Mesendoderm (in vitro differentiated cells): ENCODE results near the gene ARID3A.
A peak's percentile ranks its signal among the peaks of the same experiment; 100 is the strongest.

Experiments used
- DNase-seq: peaks from one replicate; pipeline ENCODE4 v3.0.0; 2013
- H2AK5ac ChIP-seq: 2 replicates; pipeline ENCODE4 v1.6.1; 2013; ENCODE audit warnings: low read length, inconsistent platforms
- H2BK120ac ChIP-seq: 2 replicates; pipeline ENCODE4 v1.6.1; 2013; ENCODE audit warnings: low read depth, mild to moderate bottlenecking, low read length, moderate library complexity, mixed read lengths
- H2BK15ac ChIP-seq: replicated peaks from 2 replicates; pipeline ENCODE4 v1.6.1; 2013; ENCODE audit warnings: low read depth, mild to moderate bottlenecking, moderate library complexity
- H2BK5ac ChIP-seq: 2 replicates; pipeline ENCODE4 v1.6.1; 2013; ENCODE audit warnings: low read length, inconsistent platforms
- H3K18ac ChIP-seq: 2 replicates; pipeline ENCODE4 v1.6.1; 2013; ENCODE audit warnings: mild to moderate bottlenecking, low read length, mixed read lengths
- H3K23ac ChIP-seq: one replicate; pipeline ENCODE4 v1.6.1; 2013; ENCODE audit warnings: low read length
- H3K27ac ChIP-seq: 2 replicates; pipeline ENCODE4 v1.5.1; 2013; ENCODE audit warnings: low read depth, mild to moderate bottlenecking, inconsistent platforms, low read length, moderate library complexity
- H3K27me3 ChIP-seq: 2 replicates; pipeline ENCODE4 v1.6.1; 2013; ENCODE audit warnings: low read length, control low read depth, mild to moderate bottlenecking, inconsistent platforms; ENCODE audit not compliant: insufficient read depth, poor library complexity
- H3K36me3 ChIP-seq: 2 replicates; pipeline ENCODE4 v1.6.1; 2013; ENCODE audit warnings: low read length, inconsistent platforms; ENCODE audit not compliant: control insufficient read depth, insufficient read depth
- H3K4ac ChIP-seq: one replicate; pipeline ENCODE4 v1.6.1; 2013; ENCODE audit warnings: low read depth, mild to moderate bottlenecking, low read length, moderate library complexity
- H3K4me1 ChIP-seq: 2 replicates; pipeline ENCODE4 v1.6.1; 2013; ENCODE audit warnings: low read depth, low read length, inconsistent platforms; ENCODE audit not compliant: control insufficient read depth
- H3K4me2 ChIP-seq: 2 replicates; pipeline ENCODE4 v1.6.1; 2013; ENCODE audit warnings: low read length
- H3K4me3 ChIP-seq: 2 replicates; pipeline ENCODE4 v1.5.1; 2013; ENCODE audit warnings: mild to moderate bottlenecking, low read length
- H3K56ac ChIP-seq: one replicate; pipeline ENCODE4 v1.6.1; 2013; ENCODE audit warnings: low read length
- H3K79me1 ChIP-seq: 2 replicates; pipeline ENCODE4 v1.6.1; 2013; ENCODE audit warnings: low read length, inconsistent platforms
- H3K79me2 ChIP-seq: 2 replicates; pipeline ENCODE4 v1.6.1; 2013; ENCODE audit warnings: mild to moderate bottlenecking, low read length; ENCODE audit not compliant: control insufficient read depth, insufficient read depth
- H3K9ac ChIP-seq: 2 replicates; pipeline ENCODE4 v1.6.1; 2013; ENCODE audit warnings: low read length, inconsistent platforms
- H4K5ac ChIP-seq: one replicate; pipeline ENCODE4 v1.6.1; 2013; ENCODE audit warnings: low read length
- H4K8ac ChIP-seq: one replicate; pipeline ENCODE4 v1.6.1; 2013; ENCODE audit warnings: low read depth, mild to moderate bottlenecking, control low read depth, low read length, moderate library complexity
- WGBS: extraction: QIAGEN DNeasy Blood & Tissue Kit; methylation state at CpG from one replicate; pipeline ENCODE4 v1.1.7; 2013; ENCODE audit warnings: low lambda C conversion rate, missing lambda C conversion rate; ENCODE audit not compliant: insufficient coverage; ENCODE audit errors: extremely low coverage; 5-methylcytosine and 5-hydroxymethylcytosine counted together

The ARID3A gene

GRCh38 chr19:963486-963951 lies 37.7 kb downstream of the ARID3A start:
- Histone ChIP-seq H3K18ac (no peak overlapping the region), H4K5ac (no peak overlapping the region), H2BK15ac (no peak overlapping the region), H3K4me1 (no peaks in the 10 kb centered on the region), H3K9ac (no peak overlapping the region), H2BK120ac (no peak overlapping the region), H3K36me3 (peaks cover 17% of the 10 kb centered on the region), H3K23ac (no peak overlapping the region), H3K4me3 (no peak overlapping the region), H3K4me2 (no peak overlapping the region), H2BK5ac (no peak overlapping the region), H3K79me2 (peaks cover 4% of the 10 kb centered on the region), H3K27me3 (no peaks in the 10 kb centered on the region), H3K4ac (no peak overlapping the region), H3K27ac (no peak overlapping the region), H2AK5ac (no peak overlapping the region), H3K56ac (no peak overlapping the region), H4K8ac (no peak overlapping the region), H3K79me1 (peaks cover 8% of the 10 kb centered on the region)
- WGBS: no CpG with 5 or more reads among the region's 11 CpGs
- DNase-seq: peak; percentile 66

DNA sequence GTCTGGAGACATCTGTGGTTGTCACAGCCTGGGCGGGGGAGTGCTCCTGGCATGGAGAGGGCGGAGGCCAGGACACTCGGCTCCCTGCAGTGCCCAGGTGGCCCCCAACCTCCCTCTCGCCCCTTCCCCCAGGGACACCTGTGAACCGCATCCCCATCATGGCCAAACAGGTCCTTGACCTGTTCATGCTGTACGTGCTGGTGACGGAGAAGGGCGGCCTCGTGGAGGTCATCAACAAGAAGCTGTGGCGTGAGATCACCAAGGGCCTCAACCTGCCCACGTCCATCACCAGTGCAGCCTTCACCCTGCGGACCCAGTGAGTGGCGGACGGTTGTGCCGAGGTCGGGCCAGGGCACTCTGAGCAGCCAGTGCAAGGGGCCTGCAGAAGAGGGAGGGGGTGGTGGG lies 38.3 kb downstream of the ARID3A start:
- H3K36me3 ChIP-seq: peaks cover 17% of the 10 kb centered on the region
- no peaks in the 10 kb centered on the region for H3K4me1 ChIP-seq
- no peak overlapping the region for H4K5ac ChIP-seq
- no peak overlapping the region for H3K27ac ChIP-seq
- H3K4ac ChIP-seq: no peak overlapping the region
- H4K8ac ChIP-seq: no peak overlapping the region
- no peak overlapping the region for H3K18ac ChIP-seq
- peaks cover 5% of the 10 kb centered on the region for H3K79me1 ChIP-seq
- no peak overlapping the region for H3K9ac ChIP-seq
- no CpG with 5 or more reads among the region's 16 CpGs for WGBS
- no peaks in the 10 kb centered on the region for H3K27me3 ChIP-seq
- H2BK5ac ChIP-seq: no peak overlapping the region
- no peak for DNase-seq
- H3K4me2 ChIP-seq: no peak overlapping the region
- no peak overlapping the region for H2BK15ac ChIP-seq
- H2BK120ac ChIP-seq: no peak overlapping the region
- H3K4me3 ChIP-seq: no peak overlapping the region
- H3K56ac ChIP-seq: no peak overlapping the region
- H3K23ac ChIP-seq: no peak overlapping the region
- H3K79me2 ChIP-seq: peaks cover under 1% of the 10 kb centered on the region
- H2AK5ac ChIP-seq: no peak overlapping the region

DNA sequence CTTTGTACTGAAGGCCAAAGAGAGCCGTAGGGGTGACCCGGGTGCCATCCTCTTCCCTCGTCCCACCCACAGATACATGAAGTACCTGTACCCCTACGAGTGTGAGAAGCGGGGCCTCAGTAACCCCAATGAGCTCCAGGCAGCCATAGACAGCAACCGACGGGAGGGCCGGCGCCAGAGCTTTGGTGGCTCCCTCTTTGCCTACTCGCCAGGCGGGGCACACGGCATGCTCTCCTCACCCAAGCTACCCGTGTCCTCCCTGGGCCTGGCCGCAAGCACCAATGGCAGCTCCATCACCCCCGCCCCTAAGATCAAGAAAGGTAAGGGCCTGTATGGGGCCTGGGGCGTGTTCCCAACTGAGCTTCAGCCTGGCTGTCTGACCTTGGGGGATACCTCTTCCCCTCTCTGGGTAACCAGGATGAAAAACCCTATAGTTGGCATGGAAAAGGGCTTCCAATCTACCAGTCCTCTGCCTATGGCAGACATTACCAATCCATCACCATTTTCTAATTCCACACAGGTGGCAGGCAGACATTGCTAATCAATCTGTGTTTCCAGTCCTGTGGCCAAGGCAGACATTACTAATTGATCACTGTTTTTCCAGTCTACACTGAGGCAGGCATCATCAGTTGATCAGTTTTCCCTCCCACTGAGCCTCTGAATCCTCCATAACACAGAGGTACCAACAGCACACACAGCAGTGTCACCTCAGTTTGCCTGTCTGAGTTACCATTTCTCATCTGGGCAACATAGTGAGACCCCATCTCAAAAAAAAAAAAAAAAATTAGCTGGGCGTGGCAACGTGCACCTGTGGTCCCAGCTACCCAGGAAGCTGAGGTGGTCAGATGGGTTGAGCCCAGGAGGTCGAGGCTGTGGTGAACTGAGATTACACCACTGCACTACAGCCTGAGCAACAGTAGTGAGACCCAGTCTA lies 39.2 kb downstream of the ARID3A start:
- Histone ChIP-seq H3K4me1 (no peaks in the 10 kb centered on the region), H2BK120ac (no peak overlapping the region), H4K5ac (no peak overlapping the region), H3K9ac (no peak overlapping the region), H3K36me3 (peaks cover 17% of the 10 kb centered on the region), H3K79me1 (peaks cover 4% of the 10 kb centered on the region), H3K4ac (no peak overlapping the region), H2BK5ac (no peak overlapping the region), H4K8ac (no peak overlapping the region), H3K18ac (no peak overlapping the region), H3K79me2 (no peaks in the 10 kb centered on the region), H3K27me3 (no peaks in the 10 kb centered on the region), H2BK15ac (no peak overlapping the region), H2AK5ac (no peak overlapping the region), H3K56ac (no peak overlapping the region), H3K27ac (no peak overlapping the region), H3K23ac (no peak overlapping the region), H3K4me2 (no peak overlapping the region), H3K4me3 (no peak overlapping the region)
- peak; percentile 75 for DNase-seq
- WGBS: no CpG with 5 or more reads among the region's 19 CpGs

DNA sequence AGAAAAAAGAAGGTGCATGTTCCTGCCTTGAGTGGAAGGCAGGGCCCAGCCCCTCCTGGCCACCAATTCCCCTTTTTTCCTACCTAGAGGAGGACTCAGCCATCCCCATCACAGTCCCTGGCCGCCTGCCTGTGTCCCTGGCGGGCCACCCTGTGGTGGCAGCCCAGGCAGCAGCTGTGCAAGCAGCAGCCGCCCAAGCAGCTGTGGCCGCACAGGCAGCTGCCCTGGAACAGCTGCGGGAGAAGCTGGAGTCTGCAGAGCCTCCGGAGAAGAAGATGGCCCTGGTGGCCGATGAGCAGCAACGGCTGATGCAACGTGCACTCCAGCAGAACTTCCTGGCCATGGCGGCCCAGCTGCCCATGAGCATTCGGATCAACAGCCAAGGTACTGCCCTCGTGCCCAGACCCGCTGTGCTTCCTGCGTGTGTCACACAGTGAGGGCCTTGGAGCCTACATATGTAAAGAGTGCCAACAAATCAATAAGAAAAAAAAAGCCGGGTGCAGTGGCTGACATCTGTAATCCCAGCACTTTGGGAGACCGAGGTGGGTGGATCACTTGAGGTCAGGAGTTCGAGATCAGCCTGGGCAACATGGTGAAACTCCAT lies 40.8 kb downstream of the ARID3A start:
- H3K4me3 ChIP-seq: no peak overlapping the region
- H2BK15ac ChIP-seq: no peak overlapping the region
- H3K79me1 ChIP-seq: peaks cover 1% of the 10 kb centered on the region
- H2BK5ac ChIP-seq: no peak overlapping the region
- H3K27ac ChIP-seq: no peak overlapping the region
- H3K4me2 ChIP-seq: no peak overlapping the region
- DNase-seq: no peak
- H3K36me3 ChIP-seq: peaks cover 21% of the 10 kb centered on the region
- no peak overlapping the region for H3K56ac ChIP-seq
- no peak overlapping the region for H4K8ac ChIP-seq
- H3K27me3 ChIP-seq: no peaks in the 10 kb centered on the region
- no peak overlapping the region for H2BK120ac ChIP-seq
- H3K9ac ChIP-seq: no peak overlapping the region
- no peak overlapping the region for H2AK5ac ChIP-seq
- no peak overlapping the region for H3K18ac ChIP-seq
- H4K5ac ChIP-seq: no peak overlapping the region
- no peaks in the 10 kb centered on the region for H3K4me1 ChIP-seq
- H3K23ac ChIP-seq: no peak overlapping the region
- no CpG with 5 or more reads among the region's 17 CpGs for WGBS
- no peak overlapping the region for H3K4ac ChIP-seq
- H3K79me2 ChIP-seq: no peaks in the 10 kb centered on the region

- DNase-seq: peak; percentile 65
- Histone ChIP-seq H2BK120ac (no peak overlapping the region), H3K4me2 (no peak overlapping the region), H3K18ac (no peak overlapping the region), H3K27ac (no peak overlapping the region), H2BK5ac (no peak overlapping the region), H3K9ac (no peak overlapping the region), H3K36me3 (peaks cover 15% of the 10 kb centered on the region), H2BK15ac (no peak overlapping the region), H3K4ac (no peak overlapping the region), H2AK5ac (no peak overlapping the region), H3K4me3 (peak overlapping the region; percentile 29), H4K8ac (no peak overlapping the region), H3K4me1 (no peaks in the 10 kb centered on the region), H3K79me2 (no peaks in the 10 kb centered on the region), H3K27me3 (no peaks in the 10 kb centered on the region), H4K5ac (no peak overlapping the region), H3K56ac (no peak overlapping the region), H3K79me1 (no peaks in the 10 kb centered on the region), H3K23ac (no peak overlapping the region)
- no CpG with 5 or more reads among the region's 14 CpGs for WGBS
Observed at GRCh38 chr19:970695-971094, 44.9 kb downstream of the ARID3A start.
